ENCODE results near the gene CAST.
"Not testable (repeated sequence)": the region's sequence is repeated elsewhere in the genome, so short reads cannot be mapped to it uniquely, and the experiment has no call there.

Gene CAST

GRCh38 chr5:96714951-96715451, 52.8 kb downstream of the CAST start:
- DNase-seq (ENCODE audit: low spot score) = peak; percentile 38

GRCh38 chr5:96716007-96716406, 53.8 kb downstream of the CAST start:
- no peak for DNase-seq (ENCODE audit: low spot score)

GRCh38 chr5:96716716-96717115, 54.5 kb downstream of the CAST start:
- DNase-seq (ENCODE audit: low spot score) = no peak

GRCh38 chr5:96717874-96718273, 55.7 kb downstream of the CAST start:
- DNase-seq (ENCODE audit: low spot score) = no peak

GRCh38 chr5:96718635-96719077, 56.5 kb downstream of the CAST start:
- DNase-seq (ENCODE audit: low spot score) = no peak

GRCh38 chr5:96720408-96720807, 58.2 kb downstream of the CAST start:
- DNase-seq (ENCODE audit: low spot score) = no peak

- no peak for DNase-seq (ENCODE audit: low spot score)
These were observed 59.3 kb downstream of the CAST start for GRCh38 chr5:96721351-96721977.

- no peak for DNase-seq (ENCODE audit: low spot score)
These were observed 63.1 kb downstream of the CAST start for GRCh38 chr5:96725257-96725656.

GRCh38 chr5:96726802-96727201, 64.6 kb downstream of the CAST start:
- DNase-seq (ENCODE audit: low spot score) = no peak

GRCh38 chr5:96729156-96729555, 67.0 kb downstream of the CAST start:
- DNase-seq (ENCODE audit: low spot score) = no peak

- no peak for DNase-seq (ENCODE audit: low spot score)
These were observed 68.4 kb downstream of the CAST start for GRCh38 chr5:96730586-96730985.

GRCh38 chr5:96733771-96734500, 71.8 kb downstream of the CAST start:
- no peak for DNase-seq (ENCODE audit: low spot score)

GRCh38 chr5:96734871-96735325, 72.7 kb downstream of the CAST start:
- no peak for DNase-seq (ENCODE audit: low spot score)

- DNase-seq (ENCODE audit: low spot score) = no peak
These were observed 74.8 kb downstream of the CAST start for GRCh38 chr5:96736937-96737336.

GRCh38 chr5:96741106-96741505, 78.9 kb downstream of the CAST start:
- no peak for DNase-seq (ENCODE audit: low spot score)

- no peak for DNase-seq (ENCODE audit: low spot score)
These were observed 79.7 kb downstream of the CAST start for GRCh38 chr5:96741891-96742309.

- no peak for DNase-seq (ENCODE audit: low spot score)
These were observed 80.4 kb downstream of the CAST start for GRCh38 chr5:96742538-96742937.

- DNase-seq (ENCODE audit: low spot score) = no peak
These were observed 81.0 kb downstream of the CAST start for GRCh38 chr5:96743065-96743768.

- no peak for DNase-seq (ENCODE audit: low spot score)
These were observed 81.6 kb downstream of the CAST start for GRCh38 chr5:96743805-96744204.

GRCh38 chr5:96744218-96744617, 82.0 kb downstream of the CAST start:
- not testable (repeated sequence) for DNase-seq (ENCODE audit: low spot score)

GRCh38 chr5:96745025-96745424, 82.8 kb downstream of the CAST start:
- no peak for DNase-seq (ENCODE audit: low spot score)

GRCh38 chr5:96745844-96746531, 83.8 kb downstream of the CAST start:
- DNase-seq (ENCODE audit: low spot score) = no peak
